Upper lobe of left lung (tissue), 4 donors: ENCODE results near the gene LYPD3.

Experiments used
- CTCF ChIP-seq, 6 experiments: fragments of 450-650 bp in 4 of 6; fragments of 200-600 bp in 2 of 6; sonication (generic) in 2 of 6; IDR thresholded peaks; one replicate each; pipeline ENCODE4 v1.5.1; 2016 to 2019; ENCODE audit warnings: antibody characterized with exemption in 6 of 6
- POLR2A ChIP-seq, 4 donors: fragments of 450-650 bp; IDR thresholded peaks; one replicate each; pipeline ENCODE4 v1.5.1; 2016 to 2017; ENCODE audit warnings: antibody characterized with exemption in 4 of 4, mild to moderate bottlenecking in 2 of 4
- POLR2AphosphoS5 ChIP-seq, 2 donors: sonication (generic); formaldehyde crosslinking; IDR thresholded peaks; one replicate each; pipeline ENCODE4 v1.5.1; 2017; ENCODE audit warnings: antibody characterized with exemption in 2 of 2

GRCh38 chr19:43450545-43450997 lies 14.8 kb downstream of the LYPD3 start:
- TF ChIP-seq CTCF (IDR thresholded peaks at IDR 0.05) (no peak), POLR2AphosphoS5 (IDR thresholded peaks at IDR 0.05) (no peak), POLR2A (IDR thresholded peaks at IDR 0.05) (no peak)
